ENCODE data around the gene CPD.
A peak's percentile ranks its signal among the peaks of the same experiment; 100 is the strongest.
"Not testable (repeated sequence)": the region's sequence is repeated elsewhere in the genome, so short reads cannot be mapped to it uniquely, and the experiment has no call there.

Gene CPD

GRCh38 chr17:30378825-30379302 is at the start of gene CPD:
CPD (plus strand) TSS chr17:30378927; CDS start chr17:30378981, 54 bp downstream.
- DNase-seq (ENCODE audit: low read depth, low spot score) = peak; percentile 96

DNA sequence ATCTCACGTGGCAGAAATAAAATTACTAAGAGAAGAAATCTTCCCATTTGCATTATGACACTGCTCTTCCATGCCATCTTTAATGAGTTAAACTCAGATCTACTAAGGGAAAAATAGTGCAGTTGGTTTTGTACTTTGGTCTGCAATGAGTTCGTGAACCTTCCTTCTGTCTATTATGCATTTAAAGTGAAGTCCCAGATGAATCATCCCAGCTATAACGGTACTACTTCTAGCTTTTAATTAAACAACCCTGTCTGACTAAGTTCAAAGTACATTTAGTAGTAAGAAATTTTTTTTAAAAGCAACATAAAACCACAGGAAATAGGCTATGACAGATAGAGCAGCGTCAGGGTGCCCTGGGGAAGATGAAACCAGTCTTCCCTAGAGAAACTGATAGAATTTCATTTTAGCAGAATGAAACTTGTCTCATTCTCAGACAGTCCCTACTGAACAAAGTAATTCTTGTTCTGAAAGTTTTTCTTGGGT is 46.6 kb upstream of the CPD start:
- peak; percentile 17 for DNase-seq (ENCODE audit: low read depth, low spot score)

- DNase-seq (ENCODE audit: low read depth, low spot score) = no peak
Observed at GRCh38 chr17:30333503-30334360, 45.0 kb upstream of the CPD start, which contains the start of gene TMIGD1. TMIGD1 (minus strand) TSS chr17:30334057; CDS start chr17:30332133, 1,924 bp downstream.

DNA sequence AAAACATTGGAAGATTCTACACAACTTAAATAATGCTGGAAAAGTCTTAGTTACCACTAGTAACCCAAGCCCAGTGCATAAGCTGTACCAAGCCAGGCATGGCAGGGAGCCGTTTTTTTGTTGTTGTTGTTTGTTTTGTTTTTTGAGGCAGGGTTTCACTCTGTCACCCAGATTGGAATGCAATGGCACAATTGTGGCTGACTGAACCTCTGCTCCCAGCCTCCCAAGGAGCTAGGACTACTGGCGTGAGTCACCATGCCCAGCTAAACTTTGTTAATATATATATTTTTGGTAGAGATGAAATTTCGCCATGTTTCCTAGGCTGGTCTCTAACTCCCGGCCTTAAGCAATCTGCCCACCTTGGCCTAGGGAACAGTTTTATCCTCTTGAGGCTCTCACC is 44.3 kb upstream of the CPD start:
- no peak for DNase-seq (ENCODE audit: low read depth, low spot score)

GRCh38 chr17:30336369-30337171 is 42.2 kb upstream of the CPD start:
- peak; percentile 38 for DNase-seq (ENCODE audit: low read depth, low spot score)

DNA sequence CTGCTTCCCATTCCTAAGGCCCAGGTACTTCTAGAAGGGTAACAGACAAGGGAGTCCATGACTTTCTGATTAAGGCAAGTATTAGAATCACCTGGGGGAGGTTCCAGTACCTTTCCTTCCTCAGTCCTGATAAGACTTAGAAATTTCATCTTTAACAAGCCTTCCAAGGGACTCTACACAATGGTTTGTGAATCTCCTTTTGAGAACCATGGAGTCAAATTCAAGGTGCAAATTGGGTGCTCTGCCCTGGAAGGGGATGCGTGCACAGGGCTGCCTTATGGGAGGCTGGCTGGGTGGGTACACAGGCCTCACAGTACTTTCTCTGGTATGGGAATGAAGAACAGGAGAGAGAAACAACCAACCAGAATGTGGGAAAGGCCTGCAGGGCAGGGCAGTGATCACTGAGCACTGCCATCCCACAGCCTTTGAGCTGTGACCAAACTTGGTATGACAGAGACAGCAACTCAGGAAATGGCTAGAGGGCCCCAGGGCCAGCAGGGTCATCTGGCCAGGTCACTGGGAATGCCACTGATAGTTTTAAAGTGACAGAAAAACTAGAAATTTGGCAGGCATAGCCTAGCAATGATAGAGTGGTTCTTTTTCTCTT is 41.2 kb upstream of the CPD start:
- no peak for DNase-seq (ENCODE audit: low read depth, low spot score)

GRCh38 chr17:30339086-30339485 is 39.6 kb upstream of the CPD start:
- no peak for DNase-seq (ENCODE audit: low read depth, low spot score)

GRCh38 chr17:30340801-30341356 is 37.8 kb upstream of the CPD start:
- DNase-seq (ENCODE audit: low read depth, low spot score) = no peak

GRCh38 chr17:30341703-30342249 is 37.0 kb upstream of the CPD start:
- DNase-seq (ENCODE audit: low read depth, low spot score) = no peak

- not testable (repeated sequence) for DNase-seq (ENCODE audit: low read depth, low spot score)
Observed at GRCh38 chr17:30343244-30343643, 35.5 kb upstream of the CPD start.

GRCh38 chr17:30343796-30344195 is 34.9 kb upstream of the CPD start:
- no peak for DNase-seq (ENCODE audit: low read depth, low spot score)

GRCh38 chr17:30344283-30345088 is 34.2 kb upstream of the CPD start:
- DNase-seq (ENCODE audit: low read depth, low spot score) = no peak

DNA sequence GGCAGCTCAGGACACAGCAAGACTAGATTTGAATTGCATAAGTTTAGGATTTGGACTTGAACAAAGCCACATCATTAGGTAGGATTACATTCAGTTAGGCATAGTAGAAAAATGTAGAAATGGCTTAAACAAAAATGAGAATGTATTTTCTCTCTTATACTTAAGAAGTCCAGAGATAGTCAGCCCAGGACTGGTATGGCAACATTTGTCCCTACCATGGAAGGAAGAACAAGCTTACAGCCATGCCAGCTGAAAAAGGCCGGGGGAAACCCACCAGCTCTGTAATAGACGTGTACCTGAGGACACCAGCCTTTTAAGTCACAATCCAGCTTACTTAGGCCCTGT is 33.7 kb upstream of the CPD start:
- DNase-seq (ENCODE audit: low read depth, low spot score) = no peak

- DNase-seq (ENCODE audit: low read depth, low spot score) = no peak
Observed at GRCh38 chr17:30345527-30346075, 33.1 kb upstream of the CPD start.

GRCh38 chr17:30346221-30346795 is 32.4 kb upstream of the CPD start:
- DNase-seq (ENCODE audit: low read depth, low spot score) = no peak

GRCh38 chr17:30347488-30347887 is 31.2 kb upstream of the CPD start:
- no peak for DNase-seq (ENCODE audit: low read depth, low spot score)

DNA sequence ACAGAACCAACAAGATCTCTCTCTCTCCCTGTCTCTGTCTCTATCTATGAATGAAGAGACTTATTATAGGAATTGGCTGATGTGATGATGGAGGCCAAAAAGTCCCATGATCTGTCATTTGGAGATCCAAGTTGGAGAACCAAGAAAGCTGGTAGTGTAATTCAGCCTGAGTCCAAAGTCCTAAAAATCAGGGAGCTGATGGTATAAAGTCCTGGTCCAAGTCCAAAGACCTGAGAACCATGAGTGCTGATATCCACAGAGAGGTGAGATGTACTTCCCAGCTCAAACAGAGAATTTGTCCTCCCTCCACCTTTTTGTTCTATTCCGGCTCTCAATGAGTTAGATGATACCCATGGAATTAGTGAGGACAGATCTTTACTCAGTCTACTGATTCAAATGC is 29.5 kb upstream of the CPD start:
- no peak for DNase-seq (ENCODE audit: low read depth, low spot score)

- not testable (repeated sequence) for DNase-seq (ENCODE audit: low read depth, low spot score)
Observed at GRCh38 chr17:30351263-30351662, 27.5 kb upstream of the CPD start.

GRCh38 chr17:30351735-30352134 is 27.0 kb upstream of the CPD start:
- DNase-seq (ENCODE audit: low read depth, low spot score) = no peak
